Activated CD8-positive, alpha-beta T cell treated with anti-CD3 and anti-CD28 coated beads for 36 hours (primary cell): ENCODE measurements around the gene OPN1MW. TPM values are rescaled to one million over a fixed set of nuclear protein-coding genes. Genes with fewer than 3 reads are reported as not detected.
"Not testable (repeated sequence)": the region's sequence is repeated elsewhere in the genome, so short reads cannot be mapped to it uniquely, and the experiment has no call there.

ENCODE experiments used
- ATAC-seq: fragments of 200-7000 bp; cut with Tn5 transposase; one replicate; pipeline ENCODE4 v1.10.0; 2021; ENCODE audit warnings: mild to moderate bottlenecking, moderate library complexity
- CTCF ChIA-PET: fragments of 350-600 bp; sonication (Branson Sonifier 250); formaldehyde crosslinking; loops from one replicate; lab custom pipeline; 2021; ENCODE audit warnings: antibody characterized with exemption; lab: Charles Lee
- POLR2A ChIA-PET: fragments of 350-600 bp; sonication (Branson Sonifier 250); formaldehyde crosslinking; loops from one replicate; lab custom pipeline; 2021; ENCODE audit warnings: antibody characterized with exemption; lab: Charles Lee
- DNase-seq: peaks from one replicate; pipeline ENCODE4 v3.0.0-alpha.2; 2020
- H3K27ac Mint-ChIP-seq: one replicate; pipeline ENCODE4 v1.8.0; 2021; ENCODE audit warnings: mild to moderate bottlenecking, mixed read lengths
- H3K27me3 Mint-ChIP-seq: one replicate; pipeline ENCODE4 v1.8.0; 2021; ENCODE audit warnings: mixed read lengths
- H3K36me3 Mint-ChIP-seq: one replicate; pipeline ENCODE4 v1.8.0; 2021; ENCODE audit warnings: low read depth, mixed read lengths
- H3K4me1 Mint-ChIP-seq: one replicate; pipeline ENCODE4 v1.8.0; 2021; ENCODE audit warnings: low read depth, mixed read lengths
- H3K4me3 Mint-ChIP-seq: one replicate; pipeline ENCODE4 v1.8.0; 2021; ENCODE audit warnings: mild to moderate bottlenecking, moderate library complexity, mixed read lengths
- H3K9me3 Mint-ChIP-seq: one replicate; pipeline ENCODE4 v1.8.0; 2021; ENCODE audit warnings: mixed read lengths
- intact Hi-C: fragments of 100-400 bp; cut with micrococcal nuclease; formaldehyde crosslinking; loops from one replicate; pipeline ENCODE4 v1.10.0; 2022
- total RNA-seq, 2 experiments: library from RNA; stranded (reverse); gene quantifications; one replicate each; pipeline ENCODE4 v1.2.3, GENCODE V29; 2021

The OPN1MW gene
- total RNA-seq, 2 experiments from 2014 or later, result not detected

- DNase-seq, POLR2A ChIA-PET, intact Hi-C loops, H3K9me3 Mint-ChIP-seq, H3K27ac Mint-ChIP-seq, H3K4me1 Mint-ChIP-seq, H3K4me3 Mint-ChIP-seq, ATAC-seq, H3K27me3 Mint-ChIP-seq, CTCF ChIA-PET, H3K36me3 Mint-ChIP-seq: not testable (repeated sequence)
Measured at GRCh38 chrX:154168384-154168783, 14.0 kb upstream of the OPN1MW start.

- H3K27ac Mint-ChIP-seq, H3K9me3 Mint-ChIP-seq, POLR2A ChIA-PET, H3K27me3 Mint-ChIP-seq, H3K4me1 Mint-ChIP-seq, H3K36me3 Mint-ChIP-seq, intact Hi-C loops, DNase-seq, CTCF ChIA-PET, H3K4me3 Mint-ChIP-seq: not testable (repeated sequence)
- peak; percentile 98 for ATAC-seq
Measured at GRCh38 chrX:154172535-154172943, 9.9 kb upstream of the OPN1MW start.

GRCh38 chrX:154174356-154174755, 8.0 kb upstream of the OPN1MW start:
- DNase-seq, CTCF ChIA-PET, intact Hi-C loops, H3K36me3 Mint-ChIP-seq, H3K4me3 Mint-ChIP-seq, H3K27ac Mint-ChIP-seq, H3K4me1 Mint-ChIP-seq, H3K9me3 Mint-ChIP-seq, H3K27me3 Mint-ChIP-seq, ATAC-seq, POLR2A ChIA-PET: not testable (repeated sequence)

- DNase-seq, intact Hi-C loops, H3K4me3 Mint-ChIP-seq, POLR2A ChIA-PET, H3K36me3 Mint-ChIP-seq, H3K27ac Mint-ChIP-seq, CTCF ChIA-PET, ATAC-seq, H3K4me1 Mint-ChIP-seq, H3K27me3 Mint-ChIP-seq, H3K9me3 Mint-ChIP-seq: not testable (repeated sequence)
Measured at GRCh38 chrX:154183794-154184193, 1.4 kb downstream of the OPN1MW start.

GRCh38 chrX:154192846-154193245, 10.4 kb downstream of the OPN1MW start:
- intact Hi-C loops, H3K4me3 Mint-ChIP-seq, CTCF ChIA-PET, POLR2A ChIA-PET, H3K27me3 Mint-ChIP-seq, H3K9me3 Mint-ChIP-seq, ATAC-seq, DNase-seq, H3K36me3 Mint-ChIP-seq, H3K4me1 Mint-ChIP-seq, H3K27ac Mint-ChIP-seq: not testable (repeated sequence)

- POLR2A ChIA-PET, intact Hi-C loops, ATAC-seq, H3K27me3 Mint-ChIP-seq, H3K4me1 Mint-ChIP-seq, DNase-seq, H3K36me3 Mint-ChIP-seq, H3K9me3 Mint-ChIP-seq, CTCF ChIA-PET, H3K27ac Mint-ChIP-seq, H3K4me3 Mint-ChIP-seq: not testable (repeated sequence)
Measured at GRCh38 chrX:154194316-154194715, 11.9 kb downstream of the OPN1MW start.

- H3K36me3 Mint-ChIP-seq, CTCF ChIA-PET, H3K27ac Mint-ChIP-seq, intact Hi-C loops, DNase-seq, H3K27me3 Mint-ChIP-seq, H3K4me1 Mint-ChIP-seq, POLR2A ChIA-PET, ATAC-seq, H3K4me3 Mint-ChIP-seq, H3K9me3 Mint-ChIP-seq: not testable (repeated sequence)
Measured at GRCh38 chrX:154196466-154196865, 14.1 kb downstream of the OPN1MW start.

- DNase-seq, H3K27ac Mint-ChIP-seq, H3K4me3 Mint-ChIP-seq, H3K36me3 Mint-ChIP-seq, intact Hi-C loops, H3K9me3 Mint-ChIP-seq, H3K27me3 Mint-ChIP-seq, H3K4me1 Mint-ChIP-seq, POLR2A ChIA-PET, CTCF ChIA-PET: not testable (repeated sequence)
- ATAC-seq, result peak; percentile 95
Measured at GRCh38 chrX:154209670-154210418, 27.4 kb downstream of the OPN1MW start.

- DNase-seq, intact Hi-C loops, H3K36me3 Mint-ChIP-seq, ATAC-seq, CTCF ChIA-PET, H3K4me3 Mint-ChIP-seq, POLR2A ChIA-PET, H3K9me3 Mint-ChIP-seq, H3K4me1 Mint-ChIP-seq, H3K27me3 Mint-ChIP-seq: not testable (repeated sequence)
- H3K27ac Mint-ChIP-seq, result peak overlapping the region; percentile 59
Measured at GRCh38 chrX:154211057-154211456, 28.7 kb downstream of the OPN1MW start.

- H3K4me3 Mint-ChIP-seq, ATAC-seq, DNase-seq, POLR2A ChIA-PET, H3K27ac Mint-ChIP-seq, intact Hi-C loops, H3K9me3 Mint-ChIP-seq, H3K27me3 Mint-ChIP-seq, H3K4me1 Mint-ChIP-seq, CTCF ChIA-PET, H3K36me3 Mint-ChIP-seq: not testable (repeated sequence)
Measured at GRCh38 chrX:154211499-154211898, 29.1 kb downstream of the OPN1MW start.

GRCh38 chrX:154219456-154219855, 37.1 kb downstream of the OPN1MW start, which contains the start of gene OPN1MW2:
TSS of gene OPN1MW2 (plus strand) at chrX:154219756. CDS start at chrX:154219816, 60 bp downstream.
- H3K4me1 Mint-ChIP-seq, H3K36me3 Mint-ChIP-seq, H3K27ac Mint-ChIP-seq, ATAC-seq, DNase-seq, intact Hi-C loops, H3K27me3 Mint-ChIP-seq, H3K4me3 Mint-ChIP-seq, CTCF ChIA-PET, H3K9me3 Mint-ChIP-seq, POLR2A ChIA-PET: not testable (repeated sequence)

- H3K9me3 Mint-ChIP-seq, H3K27ac Mint-ChIP-seq, DNase-seq, intact Hi-C loops, H3K4me3 Mint-ChIP-seq, CTCF ChIA-PET, ATAC-seq, H3K27me3 Mint-ChIP-seq, H3K4me1 Mint-ChIP-seq, H3K36me3 Mint-ChIP-seq, POLR2A ChIA-PET: not testable (repeated sequence)
Measured at GRCh38 chrX:154225292-154225691, 42.9 kb downstream of the OPN1MW start.
